Measurements from ENCODE around the gene YPEL1. TPM values are rescaled to one million over a fixed set of nuclear protein-coding genes. Genes with fewer than 3 reads are reported as not detected.

YPEL1 gene
- total RNA-seq, 1 donor from 2014 or later = 32.2 TPM

GRCh38 chr22:21650280-21650679 is 85.3 kb downstream of the YPEL1 start:
- H4K20me1 ChIP-seq (ENCODE audit: low read depth) = peaks cover 26% of the 10 kb centered on the region
- H3F3A ChIP-seq (ENCODE audit: low read depth) = peaks cover 49% of the 10 kb centered on the region
- Mint-ChIP-seq H3K27me3 (ENCODE audit: insufficient read depth, low read depth) (peaks cover 8% of the 10 kb centered on the region), H3K4me3 (peak overlapping the region; percentile 93), H3K36me3 (peaks cover 5% of the 10 kb centered on the region), H3K27ac (peak overlapping the region; percentile 96), H3K9me3 (no peaks in the 10 kb centered on the region), H3K4me1 (peaks cover 28% of the 10 kb centered on the region)
- H3K27ac ChIP-seq = no peak overlapping the region
- no peak for DNase-seq (ENCODE audit: low spot score)
- H3K79me2 ChIP-seq (ENCODE audit: low read depth) = peaks cover 25% of the 10 kb centered on the region
- no peak for TF ChIP-seq EZH2phosphoT487 (IDR thresholded peaks at IDR 0.05)
- no peak for TF ChIP-seq CTCF (IDR thresholded peaks at IDR 0.05)
- TF ChIP-seq EZH2 (IDR thresholded peaks at IDR 0.05) = no peak
- peak overlapping the region; percentile 72 for H3K4me3 ChIP-seq
- H3K27me3 ChIP-seq = no peaks in the 10 kb centered on the region
- peak overlapping the region; percentile 92 for H3K4me2 ChIP-seq
- no peak overlapping the region for H3K9ac ChIP-seq
- H3K9me3 ChIP-seq (ENCODE audit: low read depth) = no peaks in the 10 kb centered on the region
- H2AFZ ChIP-seq (replicated peaks) = no peak overlapping the region
- H3K4me1 ChIP-seq = peaks cover 20% of the 10 kb centered on the region
- H3K36me3 ChIP-seq = no peaks in the 10 kb centered on the region

MicroRNA genes within 50 kb of the gene (microRNA counts, 767-probe panel; counts per million panel counts)
- microRNA hsa-miR-130b-3p (7,154 counts per million, percentile 93 among the panel's probes with 10 or more counts), microRNA hsa-miR-301b (460 counts per million, percentile 90 among the panel's probes with 10 or more counts)

Small RNA genes lying within 50 kb of the gene (microRNA-seq; reads per million reads assigned to microRNA genes)
- 2,305 reads per million, percentile 96 among the genes with 10 or more reads in this experiment for gene MIR130B
- 5.4 reads per million, percentile 27 among the genes with 10 or more reads in this experiment for gene MIR301B

Small RNA genes lying within 50 kb of the gene (small RNA-seq; reads per million reads assigned to genes)
- gene MIR301B (6.3 reads per million, percentile 94 among the genes with 10 or more reads in this experiment), gene RN7SL280P (not detected)

Other genes starting within 250 kb of the YPEL1 start
- 0.81 and 1.2 TPM in 2 replicates for gene RIMBP3C, start 184.3 kb downstream of the YPEL1 start, total RNA-seq (ENCODE audit: low replicate concordance)
- 51.9 and 61.2 TPM in 2 replicates for gene UBE2L3, start 168.1 kb downstream of the YPEL1 start, total RNA-seq (ENCODE audit: low replicate concordance)
- gene YDJC, start 105.8 kb downstream of the YPEL1 start, total RNA-seq (ENCODE audit: low replicate concordance) = 4.8 and 23.4 TPM in 2 replicates
- gene CCDC116, start 103.0 kb downstream of the YPEL1 start, total RNA-seq (ENCODE audit: low replicate concordance) = 0.15 TPM in 1 of 2 replicates, not detected in the other
- gene SDF2L1, start 93.5 kb downstream of the YPEL1 start, total RNA-seq (ENCODE audit: low replicate concordance) = 4.3 and 16.6 TPM in 2 replicates
- 14.3 and 28.3 TPM in 2 replicates for gene PPIL2, start 69.8 kb downstream of the YPEL1 start, total RNA-seq (ENCODE audit: low replicate concordance)
- 44.7 and 61.4 TPM in 2 replicates for gene MAPK1, start 131.9 kb upstream of the YPEL1 start, total RNA-seq (ENCODE audit: low replicate concordance)
- 18.0 and 39.0 TPM in 2 replicates for gene PPM1F, start 217.1 kb upstream of the YPEL1 start, total RNA-seq (ENCODE audit: low replicate concordance)
- gene TOP3B, start 247.0 kb upstream of the YPEL1 start, total RNA-seq (ENCODE audit: low replicate concordance) = 53.9 and 74.0 TPM in 2 replicates

All from neural progenitor cell (in vitro differentiated cells).